Right kidney (tissue), 9 donors: Measurements from ENCODE around the gene MIF4GD.
"Not testable (repeated sequence)": the region's sequence is repeated elsewhere in the genome, so short reads cannot be mapped to it uniquely, and the experiment has no call there.

Experiments
- DNase-seq: peaks from one replicate; pipeline ENCODE4 v3.0.0-alpha.2; 2016
- long read RNA-seq, 8 donors: transcript quantifications; one replicate each; lab custom pipeline, GENCODE V29; 2026

The MIF4GD gene
- long read RNA-seq, donor 1, transcript MIF4GD-202 (6 exons, 1,306 nt) = major isoform, 8 of 23 reads
- long read RNA-seq, donor 1, partial matches to known transcripts = 9 of 23 reads
- long read RNA-seq, donor 1, other reads (novel, unspliced or antisense) = 0 of 23 reads
- long read RNA-seq, donor 2, transcript MIF4GD-202 (6 exons, 1,306 nt) = major isoform, 5 of 19 reads
- long read RNA-seq, donor 2, partial matches to known transcripts = 9 of 19 reads
- long read RNA-seq, donor 2, other reads (novel, unspliced or antisense) = 0 of 19 reads
- long read RNA-seq, donor 3, partial matches to known transcripts = 0 of 9 reads
- long read RNA-seq, donor 3, other reads (novel, unspliced or antisense) = 0 of 9 reads
- long read RNA-seq, donor 4, transcript MIF4GD-214 (5 exons, 1,230 nt) = major isoform, 5 of 18 reads
- long read RNA-seq, donor 4, partial matches to known transcripts = 10 of 18 reads
- long read RNA-seq, donor 4, other reads (novel, unspliced or antisense) = 0 of 18 reads
- long read RNA-seq, donor 5, transcript MIF4GD-202 (6 exons, 1,306 nt) = major isoform, 8 of 11 reads
- long read RNA-seq, donor 5, partial matches to known transcripts = 0 of 11 reads
- long read RNA-seq, donor 5, other reads (novel, unspliced or antisense) = 0 of 11 reads
- long read RNA-seq, donor 6, transcript MIF4GD-202 (6 exons, 1,306 nt) = major isoform, 6 of 10 reads
- long read RNA-seq, donor 6, partial matches to known transcripts = 0 of 10 reads
- long read RNA-seq, donor 6, other reads (novel, unspliced or antisense) = 0 of 10 reads
- long read RNA-seq, donor 7 = 0 reads
- long read RNA-seq, donor 8, transcript MIF4GD-202 (6 exons, 1,306 nt) = major isoform, 6 of 10 reads
- long read RNA-seq, donor 8, partial matches to known transcripts = 0 of 10 reads
- long read RNA-seq, donor 8, other reads (novel, unspliced or antisense) = 0 of 10 reads

GRCh38 chr17:75270966-75271232, at the start of gene MIF4GD:
Gene MIF4GD, minus strand, starts transcription at chr17:75271231. Its CDS starts 1,036 bp downstream, at chr17:75270195.
- DNase-seq = no peak

GRCh38 chr17:75319904-75320691, 49.1 kb upstream of the MIF4GD start:
- no peak for DNase-seq

- DNase-seq = no peak
These were observed 47.7 kb upstream of the MIF4GD start for GRCh38 chr17:75318615-75319222.

GRCh38 chr17:75318211-75318610, 47.2 kb upstream of the MIF4GD start:
- DNase-seq = no peak

GRCh38 chr17:75317671-75318070, 46.6 kb upstream of the MIF4GD start:
- DNase-seq = no peak

- no peak for DNase-seq
These were observed 45.2 kb upstream of the MIF4GD start for GRCh38 chr17:75316253-75316652.

GRCh38 chr17:75315541-75316243, 44.7 kb upstream of the MIF4GD start:
- DNase-seq = no peak

GRCh38 chr17:75313941-75314551, 43.0 kb upstream of the MIF4GD start:
- DNase-seq = no peak

- DNase-seq = peak; percentile 31
These were observed 38.0 kb upstream of the MIF4GD start for GRCh38 chr17:75308732-75309629.

- DNase-seq = no peak
These were observed 37.1 kb upstream of the MIF4GD start for GRCh38 chr17:75307957-75308731.

GRCh38 chr17:75301502-75302206, 30.6 kb upstream of the MIF4GD start:
- no peak for DNase-seq

GRCh38 chr17:75301049-75301448, 30.0 kb upstream of the MIF4GD start:
- no peak for DNase-seq

GRCh38 chr17:75300280-75300679, 29.2 kb upstream of the MIF4GD start:
- no peak for DNase-seq

- DNase-seq = no peak
These were observed 24.4 kb upstream of the MIF4GD start for GRCh38 chr17:75295201-75296158.

GRCh38 chr17:75292810-75293448, 21.9 kb upstream of the MIF4GD start:
- DNase-seq = not testable (repeated sequence)

- DNase-seq = no peak
These were observed 18.9 kb upstream of the MIF4GD start for GRCh38 chr17:75289832-75290337.
